Measurements from ENCODE around the gene THRAP3.

THRAP3 gene

GRCh38 chr1:36253161-36253862, 29.1 kb downstream of the THRAP3 start:
- DNase-seq (ENCODE audit: low read depth), result no peak
- TF ChIP-seq CTCF (IDR thresholded peaks at IDR 0.05; ENCODE audit: low read depth, low read length, missing control alignments), result no peak
- no peak overlapping the region for H3K4me3 ChIP-seq (ENCODE audit: low read depth, low read length)
- in situ Hi-C loops (cut with HindIII; ENCODE audit: low sequenced_read_pairs), result no loop called here

GRCh38 chr1:36256558-36257374, 32.5 kb downstream of the THRAP3 start:
- in situ Hi-C loops (cut with HindIII; ENCODE audit: low sequenced_read_pairs), result no loop called here
- no peak for DNase-seq (ENCODE audit: low read depth)
- H3K4me3 ChIP-seq (ENCODE audit: low read depth, low read length), result no peak overlapping the region
- TF ChIP-seq CTCF (IDR thresholded peaks at IDR 0.05; ENCODE audit: low read depth, low read length, missing control alignments), result no peak

- no peak for DNase-seq (ENCODE audit: low read depth)
- no peak for TF ChIP-seq CTCF (IDR thresholded peaks at IDR 0.05; ENCODE audit: low read depth, low read length, missing control alignments)
- no peak overlapping the region for H3K4me3 ChIP-seq (ENCODE audit: low read depth, low read length)
- in situ Hi-C loops (cut with HindIII; ENCODE audit: low sequenced_read_pairs), result no loop called here
Measured at GRCh38 chr1:36257375-36257767, 33.1 kb downstream of the THRAP3 start.

GRCh38 chr1:36258960-36259344, 34.7 kb downstream of the THRAP3 start:
- TF ChIP-seq CTCF (IDR thresholded peaks at IDR 0.05; ENCODE audit: low read depth, low read length, missing control alignments), result no peak
- in situ Hi-C loops (cut with HindIII; ENCODE audit: low sequenced_read_pairs), result no loop called here
- H3K4me3 ChIP-seq (ENCODE audit: low read depth, low read length), result no peak overlapping the region
- peak; percentile 64 for DNase-seq (ENCODE audit: low read depth)

GRCh38 chr1:36268981-36269380, 44.7 kb downstream of the THRAP3 start:
- in situ Hi-C loops (cut with HindIII; ENCODE audit: low sequenced_read_pairs), result no loop called here
- no peak overlapping the region for H3K4me3 ChIP-seq (ENCODE audit: low read depth, low read length)
- TF ChIP-seq CTCF (IDR thresholded peaks at IDR 0.05; ENCODE audit: low read depth, low read length, missing control alignments), result no peak
- DNase-seq (ENCODE audit: low read depth), result no peak

- H3K4me3 ChIP-seq (ENCODE audit: low read depth, low read length), result no peak overlapping the region
- no peak for DNase-seq (ENCODE audit: low read depth)
- in situ Hi-C loops (cut with HindIII; ENCODE audit: low sequenced_read_pairs), result no loop called here
- no peak for TF ChIP-seq CTCF (IDR thresholded peaks at IDR 0.05; ENCODE audit: low read depth, low read length, missing control alignments)
Measured at GRCh38 chr1:36269408-36269838, 45.2 kb downstream of the THRAP3 start.
